Femur (tissue), 1 donor: ENCODE results near the gene NDUFS4.
"Not testable (repeated sequence)": the region's sequence is repeated elsewhere in the genome, so short reads cannot be mapped to it uniquely, and the experiment has no call there.

Experiments
- DNase-seq: peaks from one replicate; pipeline ENCODE4 v3.0.0-alpha.2; 2017

NDUFS4 gene

GRCh38 chr5:53671447-53671846 is 111.0 kb downstream of the NDUFS4 start:
- DNase-seq = no peak

GRCh38 chr5:53674121-53674520 is 113.7 kb downstream of the NDUFS4 start:
- no peak for DNase-seq

GRCh38 chr5:53677632-53678031 is 117.2 kb downstream of the NDUFS4 start:
- DNase-seq = no peak

- DNase-seq = no peak
Measured at GRCh38 chr5:53678981-53679660, 118.7 kb downstream of the NDUFS4 start.

- no peak for DNase-seq
Measured at GRCh38 chr5:53681079-53681478, 120.6 kb downstream of the NDUFS4 start.

GRCh38 chr5:53691014-53691413 is 130.6 kb downstream of the NDUFS4 start:
- no peak for DNase-seq

GRCh38 chr5:53694520-53695022 is 134.1 kb downstream of the NDUFS4 start:
- DNase-seq = no peak

GRCh38 chr5:53710405-53710804 is 150.0 kb downstream of the NDUFS4 start:
- not testable (repeated sequence) for DNase-seq

- no peak for DNase-seq
Measured at GRCh38 chr5:53712327-53712726, 151.9 kb downstream of the NDUFS4 start.

GRCh38 chr5:53713978-53714666 is 153.7 kb downstream of the NDUFS4 start:
- DNase-seq = no peak

- no peak for DNase-seq
Measured at GRCh38 chr5:53714667-53715010, 154.2 kb downstream of the NDUFS4 start.

GRCh38 chr5:53726121-53726520 is 165.7 kb downstream of the NDUFS4 start:
- DNase-seq = no peak

GRCh38 chr5:53730943-53731342 is 170.5 kb downstream of the NDUFS4 start:
- DNase-seq = no peak
